Omental fat pad (tissue), 4 donors: ENCODE data around the gene UAP1L1. TPM values are rescaled to one million over a fixed set of nuclear protein-coding genes. Genes with fewer than 3 reads are reported as not detected.

Source experiments
- ATAC-seq: fragments of 150-250 bp; one replicate; pipeline ENCODE4 v1.9.1; 2016; ENCODE audit warnings: mild to moderate bottlenecking, moderate library complexity; ENCODE audit not compliant: low FRiP score
- DNase-seq: peaks from one replicate; pipeline ENCODE4 v3.0.0-alpha.2; 2019; ENCODE audit warnings: low spot score
- CTCF ChIP-seq, 3 donors: fragments of 450-650 bp; IDR thresholded peaks; one replicate each; pipeline ENCODE4 v1.5.1; 2016 to 2017; ENCODE audit warnings: antibody characterized with exemption in 3 of 3, mild to moderate bottlenecking in 3 of 3, moderate library complexity in 2 of 3
- total RNA-seq, 4 donors: library from RNA; depleted of rRNA; stranded (reverse); fragments of >200 nt; gene quantifications; one replicate each; pipeline ENCODE4 v1.1.0, GENCODE V29; 2016

Gene UAP1L1
- total RNA-seq, 4 donors from 2014 or later, result 5.2 to 12.8 (median 9.7) TPM

GRCh38 chr9:137107312-137107921, 30.1 kb downstream of the UAP1L1 start:
- no peak for DNase-seq
- TF ChIP-seq CTCF (IDR thresholded peaks at IDR 0.05), result no peak
- no peak for ATAC-seq

GRCh38 chr9:137107982-137108381, 30.7 kb downstream of the UAP1L1 start:
- DNase-seq (no peak), ATAC-seq (no peak)
- TF ChIP-seq CTCF (IDR thresholded peaks at IDR 0.05), result no peak

GRCh38 chr9:137108608-137109249, 31.4 kb downstream of the UAP1L1 start:
- no peak for DNase-seq
- ATAC-seq, result no peak
- TF ChIP-seq CTCF (IDR thresholded peaks at IDR 0.05), result no peak

GRCh38 chr9:137109250-137110146, 32.2 kb downstream of the UAP1L1 start:
- ATAC-seq (no peak), DNase-seq (no peak)
- no peak for TF ChIP-seq CTCF (IDR thresholded peaks at IDR 0.05)

- TF ChIP-seq CTCF (IDR thresholded peaks at IDR 0.05), result no peak
- DNase-seq, result no peak
- ATAC-seq, result no peak
These were observed 33.0 kb downstream of the UAP1L1 start for GRCh38 chr9:137110147-137110910.

- ATAC-seq (no peak), DNase-seq (no peak)
- no peak for TF ChIP-seq CTCF (IDR thresholded peaks at IDR 0.05)
These were observed 33.8 kb downstream of the UAP1L1 start for GRCh38 chr9:137110911-137111787.
